GM19397 (cell line): ENCODE data around the gene MAPKAP1.

Experiments
- ATAC-seq: cut with Tn5 transposase; IDR thresholded peaks from one replicate; pipeline ENCODE4 v1.9.1; 2021; ENCODE audit warnings: mild to moderate bottlenecking, moderate library complexity; ENCODE audit not compliant: unreplicated experiment

The MAPKAP1 gene

GRCh38 chr9:125515983-125516940 is 190.7 kb downstream of the MAPKAP1 start:
- no peak for ATAC-seq

DNA sequence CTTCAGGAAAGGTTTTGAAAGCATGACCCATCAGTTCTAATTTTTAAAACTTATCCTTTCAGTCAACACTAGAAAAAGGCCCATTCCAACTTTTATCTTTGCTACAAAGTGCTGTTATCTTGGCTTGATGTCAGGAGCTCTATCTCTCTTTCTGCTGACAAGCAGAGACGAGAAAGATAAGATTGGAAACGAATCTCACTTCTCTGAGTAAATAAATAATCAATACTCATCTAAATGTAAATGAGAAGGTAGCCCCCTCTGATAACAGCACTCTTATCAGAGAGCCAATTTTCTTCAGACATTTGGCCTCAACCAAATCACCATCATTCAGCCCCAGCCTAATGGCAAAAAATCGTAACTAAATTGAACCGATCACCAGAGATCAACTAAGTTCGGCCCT is 191.7 kb downstream of the MAPKAP1 start:
- ATAC-seq, result no peak

DNA sequence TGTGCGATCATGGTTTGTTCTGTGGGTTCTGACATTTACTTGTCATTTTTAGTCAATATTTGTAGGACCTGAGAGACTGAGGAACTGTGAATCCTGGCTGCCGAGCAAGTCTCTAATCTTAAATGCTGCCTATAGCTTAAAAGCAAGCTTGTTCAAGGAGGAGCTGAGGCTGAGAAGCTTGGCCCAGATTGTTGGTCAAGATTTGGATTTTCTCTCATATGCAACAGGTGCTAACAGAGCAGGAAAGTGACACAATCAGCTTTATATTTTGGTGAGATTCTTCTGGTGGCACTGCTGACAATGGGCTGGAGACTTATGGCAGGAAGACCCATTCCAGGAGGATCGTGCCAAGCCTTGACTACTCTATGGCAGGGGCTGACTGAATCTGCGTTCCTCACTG is 192.5 kb downstream of the MAPKAP1 start:
- ATAC-seq, result no peak

- ATAC-seq, result peak; percentile 68
Observed at GRCh38 chr9:125513668-125514413, 193.2 kb downstream of the MAPKAP1 start.

DNA sequence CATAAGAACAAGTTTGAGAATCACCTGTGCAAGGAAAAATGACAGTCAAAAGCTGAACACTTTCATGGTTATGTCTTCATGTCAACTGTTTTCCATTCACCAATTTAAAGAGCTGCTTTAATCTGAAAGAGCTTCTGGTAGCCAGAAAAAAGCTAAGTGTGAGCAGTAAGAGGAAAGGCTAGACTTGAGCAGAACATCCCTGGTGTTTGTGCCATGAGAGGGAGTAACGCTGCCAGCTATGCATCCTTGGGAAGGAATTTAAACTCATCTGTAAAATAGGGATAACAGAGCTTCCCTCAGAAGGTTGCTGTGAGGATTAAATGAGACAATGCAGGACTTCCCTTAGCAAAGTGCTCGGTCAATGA is 193.7 kb downstream of the MAPKAP1 start:
- ATAC-seq, result no peak

DNA sequence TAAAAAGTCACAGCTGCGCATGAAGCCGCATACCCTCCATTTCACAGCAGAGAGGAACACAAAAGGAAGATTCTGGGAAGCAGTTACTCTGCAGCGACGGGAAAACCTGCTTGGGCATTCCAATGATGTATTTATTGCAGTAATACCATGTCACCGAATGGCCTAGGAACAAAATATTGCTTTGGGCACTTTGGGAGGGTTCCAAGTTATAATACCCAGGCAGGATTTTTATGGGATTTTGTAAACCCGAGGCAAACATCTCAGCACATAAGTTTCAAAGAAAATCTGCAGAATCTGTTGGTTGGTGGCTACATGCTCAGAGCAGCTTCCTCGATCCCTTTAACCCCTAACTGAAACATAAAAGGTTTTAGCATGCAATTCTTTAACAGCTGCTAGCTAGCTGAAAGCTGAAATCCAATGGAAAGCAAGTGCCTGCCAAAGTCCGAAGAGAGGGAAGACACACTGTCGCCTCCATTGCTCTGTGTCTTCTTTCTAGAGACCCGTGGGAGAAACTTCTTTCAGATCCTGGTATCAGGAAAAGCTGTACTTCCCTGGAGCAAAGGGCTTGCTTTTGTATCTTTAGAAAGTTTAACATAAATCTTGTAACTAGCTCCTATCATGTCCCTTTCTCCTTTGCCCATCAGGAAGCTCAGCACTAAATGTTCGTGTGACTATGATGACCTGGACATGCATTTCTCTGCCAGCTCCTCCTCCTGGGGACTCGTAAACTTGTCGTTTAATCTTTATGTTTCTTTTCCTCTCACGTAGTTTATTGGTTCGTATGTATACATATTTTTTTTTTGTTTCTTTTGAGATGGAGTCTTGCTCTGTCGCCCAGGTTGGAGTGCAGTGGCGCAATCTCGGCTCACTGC is 195.0 kb downstream of the MAPKAP1 start:
- no peak for ATAC-seq

DNA sequence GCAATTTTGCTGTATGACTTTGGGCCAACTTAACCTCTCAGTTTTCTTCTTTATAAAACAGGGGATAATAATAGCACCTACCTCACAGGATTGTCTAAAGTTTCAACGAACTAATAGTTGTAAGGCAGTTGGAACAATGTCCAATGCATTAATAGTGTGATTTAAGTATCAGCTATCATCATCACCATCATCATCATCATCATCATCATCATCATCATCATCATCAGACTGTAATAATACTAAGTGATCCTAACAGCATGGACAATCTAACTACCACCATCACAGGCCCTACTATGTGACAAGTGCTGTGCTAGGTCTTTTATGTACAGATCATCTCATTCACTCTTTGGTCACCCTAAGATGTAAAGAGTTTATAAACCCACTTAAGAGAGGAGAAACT is 196.0 kb downstream of the MAPKAP1 start:
- ATAC-seq, result no peak

- ATAC-seq, result no peak
Observed at GRCh38 chr9:125509476-125509875, 197.5 kb downstream of the MAPKAP1 start.

- no peak for ATAC-seq
Observed at GRCh38 chr9:125508249-125508648, 198.8 kb downstream of the MAPKAP1 start.

- ATAC-seq, result no peak
Observed at GRCh38 chr9:125507226-125507625, 199.8 kb downstream of the MAPKAP1 start.

DNA sequence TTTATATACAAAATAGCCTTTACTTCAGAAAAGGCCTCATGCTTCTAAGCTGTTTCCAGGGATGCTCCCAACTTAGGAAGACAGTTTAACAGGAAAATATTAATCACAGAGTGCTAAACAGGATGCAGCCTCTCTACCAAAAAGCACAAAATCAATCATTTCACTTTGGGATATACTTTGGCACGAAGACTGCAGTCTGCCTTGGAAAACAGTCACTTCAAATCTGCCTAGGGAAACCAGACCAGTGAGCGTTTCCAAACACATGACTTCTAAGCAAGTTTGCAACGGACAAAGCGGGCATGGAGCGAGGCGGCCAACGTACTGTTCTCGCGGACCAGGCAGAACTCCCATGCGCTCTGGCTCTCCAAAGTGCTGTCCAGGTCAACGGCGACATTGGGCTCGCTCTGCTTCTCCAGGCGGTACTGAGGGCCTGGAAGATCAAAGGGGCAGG is 201.0 kb downstream of the MAPKAP1 start:
- ATAC-seq, result no peak

DNA sequence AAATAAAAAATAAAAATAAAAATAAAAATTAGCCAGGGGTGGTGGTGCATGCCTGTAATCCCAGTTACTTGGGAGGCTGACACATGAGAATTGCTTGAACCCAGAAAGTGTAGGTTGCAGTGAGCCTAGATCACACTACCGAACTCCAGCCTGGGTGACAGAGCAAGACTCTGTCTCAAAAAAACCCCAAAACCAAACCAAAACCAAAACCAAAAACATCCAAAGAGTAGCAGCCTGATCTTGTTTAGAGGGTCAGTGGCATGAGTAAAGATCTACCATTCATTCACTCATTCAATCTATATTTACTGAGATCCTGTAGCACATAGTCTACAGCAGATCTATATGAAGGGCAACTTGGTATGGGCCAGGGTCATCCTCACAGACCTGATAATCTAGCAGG is 202.4 kb downstream of the MAPKAP1 start:
- ATAC-seq, result no peak

- ATAC-seq, result no peak
Observed at GRCh38 chr9:125497906-125498305, 209.1 kb downstream of the MAPKAP1 start.

DNA sequence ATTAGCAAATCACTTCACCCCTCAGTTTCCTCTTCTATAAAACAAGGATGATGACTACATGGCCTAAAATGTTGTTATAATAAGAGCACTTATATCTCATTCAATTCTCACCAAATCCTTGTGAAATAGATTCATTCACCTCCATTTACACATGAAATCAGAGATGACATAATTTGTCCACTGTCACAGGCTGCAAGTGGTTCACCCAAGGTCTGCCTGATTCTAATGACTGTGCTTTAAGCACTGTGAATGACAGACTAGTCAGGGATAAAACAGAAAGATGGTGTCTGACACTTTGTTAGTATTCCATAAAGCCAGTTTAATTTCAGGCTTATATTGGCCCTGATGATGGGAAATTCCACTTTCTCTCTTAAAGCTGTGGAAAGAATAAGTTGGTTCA is 209.5 kb downstream of the MAPKAP1 start:
- no peak for ATAC-seq

DNA sequence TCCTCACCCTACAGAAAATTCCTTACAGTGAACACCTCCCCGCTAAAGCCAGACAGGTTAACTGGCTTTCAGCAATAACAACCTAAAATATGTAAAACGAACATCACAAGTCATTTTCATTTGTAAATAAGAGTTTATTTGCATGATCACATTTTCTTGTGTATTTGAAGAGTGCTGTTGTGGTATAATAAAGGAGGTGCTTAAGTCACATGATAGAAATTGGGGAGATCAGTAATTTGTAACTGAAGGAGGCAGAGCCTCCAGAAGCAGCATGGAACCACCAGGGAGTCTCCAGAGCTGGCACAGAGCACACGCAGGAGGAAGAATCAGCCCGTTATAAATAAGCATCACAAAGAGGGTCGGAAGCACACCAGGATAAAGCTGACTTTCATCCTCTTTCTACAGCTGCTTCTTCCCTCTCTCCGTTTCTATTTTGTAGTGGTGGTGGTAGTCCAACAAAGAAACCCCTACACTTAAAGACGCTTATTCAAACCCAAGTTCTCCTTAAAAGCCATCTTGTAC is 210.6 kb downstream of the MAPKAP1 start:
- ATAC-seq, result no peak

GRCh38 chr9:125495172-125496119 is 211.6 kb downstream of the MAPKAP1 start:
- no peak for ATAC-seq

- no peak for ATAC-seq
Observed at GRCh38 chr9:125494653-125494915, 212.4 kb downstream of the MAPKAP1 start.

DNA sequence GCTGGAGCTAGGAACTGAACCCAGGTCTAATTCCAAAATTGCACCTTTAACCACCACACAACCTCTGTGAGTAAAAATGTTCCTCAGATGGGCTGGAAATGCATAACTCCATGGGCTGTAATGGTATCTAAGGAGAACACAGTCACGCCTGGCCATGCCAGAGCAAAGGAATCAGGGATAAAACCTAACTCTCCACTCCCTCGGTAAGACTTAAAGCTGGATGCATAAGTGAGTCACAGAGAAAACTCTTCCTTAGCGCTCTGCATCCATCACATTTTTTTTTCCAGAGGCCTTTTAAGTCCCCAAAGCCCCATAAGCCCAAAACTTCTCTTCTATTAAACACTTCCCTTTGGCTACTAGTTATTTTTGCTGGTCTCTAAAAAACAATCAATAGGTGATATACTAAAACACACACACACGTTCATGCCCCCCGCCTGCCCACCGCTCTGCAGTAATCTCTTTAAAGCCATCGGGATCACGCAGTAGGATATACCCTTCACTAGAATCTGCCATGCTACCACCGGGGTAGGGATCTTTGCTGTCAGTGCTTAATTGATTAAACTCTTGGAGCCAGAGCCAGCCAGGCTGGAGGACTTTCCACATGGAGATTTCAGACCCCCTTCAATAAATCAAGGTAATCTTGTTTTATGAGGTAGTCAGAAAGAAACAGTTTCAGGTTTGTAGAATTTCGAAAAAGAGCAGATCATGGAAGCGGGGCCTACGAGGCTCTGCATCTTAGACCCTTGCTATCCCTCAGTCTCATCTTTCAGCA is 212.9 kb downstream of the MAPKAP1 start:
- no peak for ATAC-seq

GRCh38 chr9:125493384-125493783 is 213.6 kb downstream of the MAPKAP1 start:
- no peak for ATAC-seq
